T-helper 2 cell treated with Interferon-gamma antibody and Interleukin-4, amounts not matched to agents 100 ng/mL and 5 ng/mL, for 36 hours (primary cell): Measurements from ENCODE around the gene NMNAT2. TPM values are rescaled to one million over a fixed set of nuclear protein-coding genes. Genes with fewer than 3 reads are reported as not detected.
"Not testable (repeated sequence)": the region's sequence is repeated elsewhere in the genome, so short reads cannot be mapped to it uniquely, and the experiment has no call there.

Experiments
- intact Hi-C: fragments of 100-400 bp; cut with micrococcal nuclease; formaldehyde crosslinking; loops from one replicate; pipeline ENCODE4 v1.15.1; 2023
- total RNA-seq: library from RNA; stranded (reverse); gene quantifications from 2 replicates; pipeline ENCODE4 v1.2.3, GENCODE V29; 2022

Gene NMNAT2
- 0.05 TPM in 1 of 2 replicates, not detected in the other for total RNA-seq

DNA sequence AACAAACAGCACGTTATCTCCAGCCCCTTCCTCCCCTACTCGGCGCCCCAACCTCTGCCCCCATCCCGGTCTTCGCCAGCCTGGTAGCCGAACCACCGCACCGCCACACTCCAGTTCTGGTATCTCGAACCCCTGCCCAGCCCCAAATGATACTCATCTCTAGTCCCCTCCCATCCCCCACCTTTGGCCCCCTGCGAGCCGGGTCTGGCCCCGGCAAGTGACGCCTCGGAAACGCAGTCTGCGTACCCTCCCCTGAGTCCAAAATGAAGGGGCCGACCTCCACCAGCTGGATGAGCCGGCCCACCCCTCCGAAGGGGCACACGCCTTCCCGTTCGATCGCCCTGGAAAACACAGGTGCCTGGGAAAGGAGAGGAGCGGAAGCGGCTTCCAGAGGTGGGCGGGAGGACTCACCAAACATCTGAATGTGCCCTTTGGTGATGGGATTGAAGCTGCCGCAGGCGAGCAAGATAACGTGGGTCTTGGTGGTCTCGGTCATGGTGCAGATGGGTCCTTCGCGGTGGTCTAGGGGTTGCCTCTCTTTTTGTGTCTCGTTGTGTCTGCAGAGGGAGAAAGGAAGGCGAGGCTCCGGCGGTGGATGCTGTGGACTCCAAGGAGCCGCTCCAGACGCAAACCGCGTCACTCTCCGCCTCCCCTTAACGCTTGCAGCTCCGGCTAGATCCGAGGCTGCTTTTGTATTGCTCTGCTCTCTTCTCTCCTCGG is at the start of gene NMNAT2:
Gene NMNAT2 (minus strand): TSS at position 609 of the 720 bp plus-strand sequence. CDS start 113 bp downstream, at position 496.
- intact Hi-C loops, result no loop called here

DNA sequence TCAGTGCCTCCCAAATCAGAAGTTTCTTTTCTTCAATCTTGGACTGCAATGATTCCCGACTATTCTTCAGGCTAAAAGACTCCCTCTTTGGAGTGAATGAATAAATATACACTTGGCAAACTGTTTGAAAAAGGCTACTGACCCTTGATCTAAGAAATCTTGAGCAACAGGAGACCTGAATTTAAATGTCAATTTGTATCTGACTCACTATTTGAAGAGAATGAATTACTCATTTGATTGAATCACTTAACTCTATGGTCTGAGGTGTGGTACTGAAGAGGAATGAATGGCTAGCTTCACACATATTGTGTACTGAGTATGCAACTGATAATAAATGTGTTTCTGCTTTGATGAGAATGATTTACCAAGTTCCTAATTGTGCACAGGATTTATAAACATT is 49.5 kb upstream of the NMNAT2 start:
- intact Hi-C loops, result no loop called here

DNA sequence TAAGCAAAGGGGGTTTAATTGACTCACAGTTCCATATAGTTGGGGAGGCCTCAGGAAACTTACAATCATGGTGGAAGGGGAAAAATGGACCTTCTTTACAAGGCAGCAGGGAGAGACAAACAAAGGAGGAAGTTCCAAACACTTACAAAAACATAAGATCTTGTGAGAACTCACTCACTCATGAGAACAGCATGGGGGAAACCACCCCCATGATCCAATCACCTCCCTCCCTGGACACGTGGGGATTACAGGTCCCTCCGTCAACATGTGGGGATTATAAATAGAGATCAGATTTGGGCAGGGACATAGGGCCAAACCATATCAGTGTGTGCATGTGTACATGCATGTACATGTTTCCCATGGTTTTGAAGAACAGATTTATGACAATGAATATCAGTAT is 48.6 kb upstream of the NMNAT2 start:
- intact Hi-C loops, result no loop called here

DNA sequence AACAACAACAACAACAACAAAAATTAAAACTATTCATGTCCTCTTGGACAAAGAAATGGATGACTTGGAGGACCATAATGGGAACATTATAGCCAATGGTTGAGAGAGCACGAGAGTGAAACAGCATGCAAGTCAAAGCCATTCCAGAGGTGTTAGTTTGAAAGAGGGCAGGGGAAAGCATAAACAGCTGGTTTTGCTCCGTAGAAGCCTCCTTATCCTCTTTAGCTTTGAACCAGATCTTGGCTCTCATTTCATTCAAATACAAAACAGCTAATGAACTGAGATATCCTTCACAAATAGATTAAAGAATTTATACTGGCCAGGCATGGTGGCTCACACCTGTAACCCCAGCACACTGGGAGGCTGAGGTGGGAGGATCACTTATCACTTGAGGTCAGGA is 45.4 kb upstream of the NMNAT2 start:
- intact Hi-C loops, result no loop called here

DNA sequence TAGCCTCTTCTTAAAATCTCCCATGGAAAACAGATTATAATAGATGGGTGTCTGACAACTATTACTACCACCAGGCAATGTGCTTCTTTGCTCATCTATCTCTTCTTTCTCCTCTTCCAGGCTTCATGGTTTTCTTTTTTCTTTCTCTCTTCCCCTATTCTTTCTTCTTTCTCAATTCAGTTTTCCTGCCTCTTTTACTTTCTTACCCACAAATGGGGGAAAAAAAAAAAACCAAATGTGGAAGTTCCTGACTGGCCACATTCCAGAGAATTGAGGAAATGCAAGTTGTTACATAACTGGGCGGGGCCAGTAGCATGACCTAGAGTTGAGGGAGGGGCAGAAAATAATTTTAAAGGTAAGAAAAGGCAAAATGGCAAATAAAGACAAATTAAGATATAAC is 43.2 kb upstream of the NMNAT2 start:
- intact Hi-C loops, result no loop called here

DNA sequence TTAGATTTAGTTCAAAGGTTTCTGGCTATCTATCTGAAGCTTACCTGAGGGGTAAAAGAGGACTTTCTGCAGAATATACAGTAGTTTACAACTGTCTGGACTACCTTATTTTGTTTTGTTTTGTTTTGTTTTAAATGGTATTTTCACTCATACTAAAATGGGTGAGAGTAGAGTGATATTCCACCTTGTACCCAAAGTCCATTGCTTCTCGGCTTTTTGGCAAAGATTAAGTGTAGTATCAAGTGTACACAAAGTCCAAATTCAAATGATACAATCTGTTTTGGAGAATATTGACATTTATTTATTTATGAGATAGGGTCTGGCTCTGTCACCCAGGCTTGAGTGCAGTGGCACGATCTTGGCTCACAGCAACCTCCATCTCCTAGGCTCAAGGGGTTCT is 42.4 kb upstream of the NMNAT2 start:
- intact Hi-C loops, result no loop called here

DNA sequence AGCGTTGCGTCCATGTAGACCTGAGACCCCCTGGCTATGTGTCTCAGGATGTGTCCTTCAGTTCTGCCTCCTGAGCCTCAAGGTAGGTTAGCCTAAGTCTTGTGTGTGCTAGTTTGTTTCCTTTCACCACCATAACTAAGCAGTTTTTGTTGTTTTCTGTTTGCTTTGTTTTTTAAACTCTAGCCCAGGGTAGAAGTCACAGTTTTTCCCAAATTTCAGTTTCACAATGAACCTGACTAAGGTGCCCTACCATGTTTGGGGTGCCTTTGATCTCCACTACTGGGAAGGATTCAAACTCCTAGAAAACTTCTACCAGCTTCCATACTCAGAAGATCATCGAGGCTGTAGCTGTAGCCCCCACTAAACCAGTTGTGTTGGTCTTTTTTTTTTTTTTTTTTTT is 39.3 kb upstream of the NMNAT2 start:
- intact Hi-C loops, result no loop called here

DNA sequence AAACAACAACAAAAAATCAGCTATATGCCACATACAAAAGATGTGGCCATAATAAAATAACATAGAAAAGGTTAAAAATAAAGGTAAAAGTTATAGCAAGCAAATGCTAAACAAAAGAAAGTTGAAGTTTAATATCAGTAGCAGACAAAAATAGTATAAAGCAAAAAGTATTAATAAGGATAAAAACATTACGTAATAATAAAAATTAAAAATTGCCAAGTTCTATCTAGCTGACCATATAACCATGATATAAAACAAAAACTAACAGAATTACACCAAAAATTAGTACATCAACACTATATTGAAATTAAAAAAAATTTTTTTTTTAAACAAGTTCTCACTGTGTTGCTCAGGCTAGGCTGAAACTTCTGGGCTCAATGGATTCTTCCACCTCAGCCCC is 38.6 kb upstream of the NMNAT2 start:
- intact Hi-C loops, result no loop called here

DNA sequence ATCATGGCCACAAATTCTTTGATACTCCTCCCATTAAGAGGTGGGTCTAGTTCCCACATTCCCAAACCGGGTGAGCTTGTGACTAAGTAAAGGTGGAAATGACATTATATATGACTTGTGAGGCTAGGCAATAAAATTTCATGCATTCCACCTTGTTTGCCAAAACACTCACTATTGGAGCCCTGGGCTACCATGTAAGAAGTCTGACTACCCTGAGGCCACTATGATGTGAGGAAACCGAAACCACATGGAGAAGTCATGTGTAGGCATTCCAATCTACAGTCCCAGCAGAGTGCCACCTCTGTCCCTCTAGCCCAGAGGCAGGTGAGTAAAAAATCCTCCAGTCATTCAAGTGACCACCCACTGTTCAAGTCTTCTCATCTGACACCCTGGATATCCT is 36.2 kb upstream of the NMNAT2 start:
- intact Hi-C loops, result no loop called here

DNA sequence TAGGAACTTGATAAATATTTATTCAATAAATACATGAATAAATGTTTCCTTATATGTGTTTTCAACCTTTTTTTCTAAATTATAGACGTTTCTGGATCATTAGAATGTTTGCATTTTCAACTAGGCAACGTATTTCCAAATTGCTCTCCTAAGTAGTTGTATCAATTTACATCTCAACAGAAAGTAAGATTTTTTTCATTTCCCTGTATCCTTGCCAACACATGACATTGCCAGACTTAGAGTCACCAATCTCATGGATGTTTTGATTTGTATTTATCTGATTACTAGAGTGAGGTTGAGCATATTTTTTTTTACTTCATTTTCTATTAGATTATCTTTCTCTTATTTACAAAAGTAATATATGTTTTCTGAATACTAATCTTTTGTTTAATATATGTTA is 31.9 kb upstream of the NMNAT2 start:
- intact Hi-C loops, result no loop called here

DNA sequence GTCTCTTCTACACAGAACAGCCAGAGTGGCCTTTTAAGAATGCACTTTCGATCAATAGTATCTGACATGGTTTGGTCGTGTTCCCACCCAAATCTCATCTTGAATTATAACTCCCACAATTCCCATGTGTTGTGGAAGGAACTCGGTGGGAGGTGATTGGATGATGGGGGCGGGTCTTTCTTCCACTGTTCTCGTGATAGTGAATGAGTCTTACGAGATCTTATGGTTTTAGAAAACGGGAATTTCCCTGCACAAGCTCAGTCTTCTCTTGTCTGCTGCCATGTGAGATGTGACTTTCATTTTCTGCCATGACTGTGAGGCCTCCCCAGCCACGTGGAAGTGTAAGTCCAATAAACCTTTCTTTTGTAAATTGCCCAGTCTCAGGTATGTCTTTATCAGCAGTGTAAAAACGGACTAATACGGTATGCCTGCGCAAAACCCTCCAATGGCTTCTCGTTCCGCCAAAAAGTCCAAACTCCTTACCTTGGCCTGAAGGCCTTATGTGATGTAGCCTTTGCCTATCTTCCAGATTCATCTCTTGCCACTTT is 31.1 kb upstream of the NMNAT2 start:
- intact Hi-C loops, result no loop called here

DNA sequence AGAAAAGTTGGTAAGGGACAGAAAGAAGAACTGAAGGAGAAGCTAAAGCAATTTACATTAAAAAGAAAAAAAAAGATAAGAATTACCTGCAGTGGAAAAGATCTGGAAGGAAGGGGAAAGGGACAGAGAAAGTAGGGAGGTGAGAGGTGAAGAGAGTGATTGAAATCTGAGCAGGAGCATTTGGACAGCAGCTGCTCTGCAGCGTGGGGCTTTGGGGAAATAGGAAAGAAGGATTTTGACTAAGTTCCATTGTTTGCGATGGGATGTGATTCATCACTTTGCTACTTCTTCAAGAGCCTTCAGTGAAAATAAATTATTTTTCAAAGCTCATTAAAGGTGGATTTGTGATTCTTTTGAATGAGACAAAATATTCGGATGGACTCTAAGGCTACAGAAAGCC is 26.1 kb upstream of the NMNAT2 start:
- intact Hi-C loops, result no loop called here

DNA sequence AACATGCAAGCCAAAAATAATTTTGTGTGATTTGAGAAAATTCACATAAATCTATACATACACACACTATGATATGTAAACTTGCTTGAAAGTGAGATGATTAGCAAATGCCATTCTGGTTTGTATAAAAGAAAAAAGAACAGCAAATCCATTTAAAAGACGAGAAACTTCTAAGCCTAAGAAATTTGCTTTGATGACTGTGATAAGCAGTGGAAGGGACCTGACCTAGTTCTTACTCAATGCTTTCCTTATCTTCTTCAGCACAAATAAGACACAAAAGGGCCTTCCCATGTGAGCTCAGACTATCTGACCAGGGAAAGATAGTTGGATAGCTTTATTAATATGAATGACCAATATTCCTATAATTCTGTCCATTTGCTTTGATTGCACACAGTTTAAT is 25.3 kb upstream of the NMNAT2 start:
- intact Hi-C loops, result no loop called here

DNA sequence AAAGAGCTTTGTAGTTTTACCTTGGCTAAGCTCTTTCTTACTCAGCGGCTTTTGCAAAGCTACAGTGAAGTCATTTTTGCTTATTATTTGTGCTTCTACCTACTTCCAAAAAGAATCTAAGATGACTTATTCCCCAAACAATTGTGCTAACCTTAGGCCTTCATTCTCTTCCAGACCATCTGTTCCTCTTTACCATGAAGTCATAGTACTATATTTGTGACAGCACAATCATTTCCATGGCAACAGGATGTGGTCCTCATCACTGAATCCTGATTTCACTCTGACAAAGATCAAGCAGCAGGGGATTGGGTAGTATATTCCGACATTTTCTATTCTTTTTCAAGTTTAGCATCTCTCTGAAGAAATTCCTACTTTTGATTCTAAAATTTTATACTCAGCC is 24.8 kb upstream of the NMNAT2 start:
- intact Hi-C loops, result no loop called here

DNA sequence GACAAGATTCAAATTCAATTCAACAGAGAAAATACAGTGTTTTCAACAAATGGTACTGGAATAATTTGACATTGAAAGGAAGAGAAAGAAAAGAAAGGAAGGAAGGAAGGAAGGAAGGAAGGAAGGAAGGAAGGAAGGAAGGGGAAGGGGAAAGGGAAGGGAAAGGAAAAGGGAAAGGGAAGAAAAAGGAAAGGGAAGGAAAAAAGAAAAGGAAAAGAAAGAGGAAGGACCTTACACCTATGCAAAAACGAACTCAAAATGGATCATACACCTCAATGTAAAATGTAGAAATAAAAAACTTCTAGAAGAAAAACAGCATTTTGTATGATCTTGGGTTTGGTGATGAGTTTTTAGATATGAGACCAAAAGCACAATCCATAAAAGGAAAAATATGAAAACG is 19.9 kb upstream of the NMNAT2 start:
- intact Hi-C loops, result no loop called here

DNA sequence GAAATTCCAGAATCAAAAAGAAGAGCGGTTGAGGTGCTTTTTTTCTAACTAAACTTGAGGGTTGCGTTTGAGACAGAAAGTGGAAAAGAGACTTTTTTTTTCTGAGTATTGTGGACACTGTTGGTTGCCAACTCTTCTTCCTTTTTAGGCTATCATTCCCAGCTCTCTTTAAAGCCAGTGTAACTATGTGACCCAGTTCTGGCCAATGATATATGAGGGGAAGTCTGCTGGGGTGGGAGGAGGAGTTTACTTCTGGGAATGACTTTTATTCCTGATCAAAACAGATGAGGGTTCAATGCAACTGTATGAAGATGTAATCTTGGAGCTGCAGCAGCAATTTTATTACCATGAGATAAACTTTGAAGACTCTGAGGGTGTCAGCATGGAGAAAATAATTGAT is 17.3 kb upstream of the NMNAT2 start:
- intact Hi-C loops, result no loop called here

DNA sequence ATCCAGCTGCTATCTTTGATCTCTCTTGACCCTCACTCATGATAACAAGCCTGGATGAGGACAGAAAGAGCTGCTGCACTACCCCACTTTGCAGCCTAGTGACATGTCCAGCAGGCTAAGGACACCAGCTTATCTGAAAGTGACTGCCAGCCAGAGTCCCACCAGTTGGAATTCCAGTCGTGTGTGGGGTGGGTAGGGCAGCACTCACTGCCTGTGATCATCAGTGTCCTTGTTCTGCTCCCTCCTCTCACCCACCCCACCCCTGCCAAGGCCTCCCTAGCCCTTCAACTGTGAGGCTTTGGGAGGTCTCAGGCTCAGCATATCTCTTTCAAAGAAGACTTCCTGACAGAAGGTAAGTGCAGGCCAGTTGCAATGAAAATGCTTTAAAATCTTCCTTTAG is 15.5 kb upstream of the NMNAT2 start:
- intact Hi-C loops, result no loop called here

DNA sequence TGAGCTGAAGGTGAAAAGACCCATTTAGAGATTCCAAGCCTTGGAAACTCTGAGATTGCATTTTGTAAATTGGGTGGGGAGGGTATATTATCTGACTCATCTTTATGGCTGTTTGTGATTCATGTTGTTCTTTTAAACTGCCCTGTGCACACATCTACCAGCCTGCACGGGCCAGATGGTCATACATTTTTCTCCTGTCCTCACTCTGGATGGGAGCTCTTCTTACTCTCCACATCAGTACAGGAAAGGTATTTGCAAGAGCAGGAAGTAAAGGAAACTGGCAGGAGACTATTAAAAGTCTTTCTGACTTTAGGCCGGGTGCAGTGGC is 14.3 kb upstream of the NMNAT2 start:
- intact Hi-C loops, result no loop called here

DNA sequence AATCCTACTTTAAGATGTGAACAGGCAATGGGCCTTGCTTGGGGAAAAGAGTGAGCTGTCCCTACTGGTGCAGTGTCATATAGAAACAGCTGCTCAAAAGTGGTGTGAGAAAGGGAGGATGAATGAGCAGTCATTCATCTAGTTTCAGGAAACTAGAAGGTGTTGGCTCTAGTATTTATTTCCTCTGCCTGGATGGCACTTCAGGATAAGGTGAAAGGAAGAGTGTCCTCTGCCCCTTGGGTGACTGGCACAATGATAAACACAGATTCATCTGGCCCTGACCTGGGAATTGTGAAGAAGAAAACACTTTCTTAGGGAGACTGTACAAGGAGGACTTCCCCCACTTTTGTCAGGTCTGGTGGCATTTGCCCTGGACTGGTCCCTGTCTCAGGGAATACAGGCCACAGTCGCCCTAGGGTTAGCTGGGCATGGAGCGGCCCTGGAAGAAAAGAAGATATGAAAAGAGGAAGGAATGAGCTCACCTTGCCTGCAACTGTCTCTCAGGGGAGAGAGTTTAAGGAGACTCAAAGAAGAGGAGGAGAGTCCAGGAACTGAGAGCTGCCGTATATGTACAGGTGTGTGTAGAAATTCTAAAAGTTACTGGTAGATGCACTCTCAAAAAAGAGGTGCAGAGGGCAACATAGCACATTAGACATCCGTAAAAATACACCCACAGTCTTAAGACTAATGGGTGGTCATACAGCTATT is 13.8 kb upstream of the NMNAT2 start:
- intact Hi-C loops, result no loop called here

DNA sequence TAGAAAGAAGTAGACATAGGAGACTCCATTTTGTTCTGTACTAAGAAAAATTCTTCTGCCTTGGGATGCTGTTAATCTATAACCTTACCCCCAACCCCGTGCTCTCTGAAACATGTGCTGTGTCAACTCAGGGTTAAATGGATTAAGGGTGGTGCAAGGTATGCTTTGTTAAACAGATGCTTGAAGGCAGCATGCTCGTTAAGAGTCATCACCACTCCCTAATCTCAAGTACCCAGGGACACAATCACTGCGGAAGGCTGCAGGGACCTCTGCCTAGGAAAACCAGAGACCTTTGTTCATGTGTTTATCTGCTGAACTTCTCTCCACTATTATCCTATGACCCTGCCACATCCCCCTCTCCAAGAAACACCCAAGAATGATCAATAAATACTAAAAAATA is 9.4 kb upstream of the NMNAT2 start:
- intact Hi-C loops, result not testable (repeated sequence)

DNA sequence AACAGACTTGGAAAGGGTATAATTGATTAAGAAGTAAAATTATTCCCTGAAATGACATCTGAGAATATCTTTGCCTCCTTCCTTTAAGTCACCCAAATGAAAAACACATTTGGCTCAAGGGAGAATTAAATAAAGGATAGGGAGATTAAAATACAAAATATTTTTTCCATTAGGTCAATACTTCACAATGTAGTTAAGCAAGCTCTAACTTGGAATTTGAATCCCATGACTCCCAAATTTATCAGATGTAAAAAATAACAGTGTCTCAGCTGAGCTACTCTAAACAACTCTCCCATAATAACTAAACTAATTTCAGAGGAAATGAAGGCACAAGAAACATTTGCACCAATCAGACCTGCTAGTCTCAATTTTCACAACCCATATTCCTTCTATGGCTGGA is 6.5 kb upstream of the NMNAT2 start:
- intact Hi-C loops, result no loop called here

DNA sequence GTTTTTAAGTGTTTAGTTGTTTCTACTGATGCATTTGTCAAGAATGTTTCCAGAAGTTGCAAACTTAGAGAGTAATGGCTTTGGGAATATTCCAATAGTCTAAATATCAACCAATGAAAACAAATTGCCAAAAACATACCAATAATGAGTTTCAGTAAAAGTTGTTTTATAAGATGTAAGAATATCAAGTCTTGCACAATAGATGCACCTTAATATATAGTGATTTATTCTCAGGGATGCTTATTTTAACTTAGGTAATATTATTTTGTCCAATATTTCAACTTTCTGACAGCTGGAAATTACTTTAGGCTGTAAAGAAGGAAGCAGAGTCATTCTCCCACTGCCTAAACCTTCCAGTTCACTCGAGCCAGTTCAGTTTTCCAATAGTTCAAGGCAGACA is 5.4 kb upstream of the NMNAT2 start:
- intact Hi-C loops, result no loop called here

DNA sequence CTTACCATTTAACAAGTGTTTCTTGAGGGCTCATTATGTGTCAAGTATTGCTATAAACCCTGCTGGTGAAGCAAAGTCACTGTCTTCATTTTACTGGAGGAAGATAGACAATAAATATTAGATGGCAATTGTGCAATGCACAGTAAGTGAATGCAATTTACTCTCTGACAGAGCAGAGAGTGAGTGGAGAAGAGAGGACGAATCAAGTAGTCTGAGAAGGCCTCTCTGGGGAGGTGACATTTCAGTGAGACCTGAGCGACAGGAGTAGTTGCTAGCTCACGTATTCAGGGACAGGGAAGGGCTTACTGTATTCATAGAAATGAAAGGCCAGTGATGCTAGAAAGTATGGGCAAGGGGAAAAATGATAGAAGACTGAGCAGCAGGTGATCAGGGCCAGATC is 1.2 kb upstream of the NMNAT2 start:
- intact Hi-C loops, result no loop called here
